ENCODE results near the gene FOXP4.
A peak's percentile ranks its signal among the peaks of the same experiment; 100 is the strongest.

FOXP4 gene

GRCh38 chr6:41547799-41548097 is 1.6 kb downstream of the FOXP4 start:
- no peak for DNase-seq

- no peak for DNase-seq
These were observed 2.1 kb downstream of the FOXP4 start for GRCh38 chr6:41548098-41548840.

GRCh38 chr6:41548841-41549642 is 2.9 kb downstream of the FOXP4 start:
- no peak for DNase-seq

GRCh38 chr6:41549673-41550072 is 3.5 kb downstream of the FOXP4 start:
- no peak for DNase-seq

GRCh38 chr6:41551086-41551700 is 5.0 kb downstream of the FOXP4 start:
- DNase-seq, result no peak

- no peak for DNase-seq
These were observed 5.7 kb downstream of the FOXP4 start for GRCh38 chr6:41551857-41552256.

- no peak for DNase-seq
These were observed 6.5 kb downstream of the FOXP4 start for GRCh38 chr6:41552723-41553122.

GRCh38 chr6:41553405-41553999 is 7.3 kb downstream of the FOXP4 start:
- DNase-seq, result no peak

- no peak for DNase-seq
These were observed 9.4 kb downstream of the FOXP4 start for GRCh38 chr6:41555326-41556300.

- no peak for DNase-seq
These were observed 11.2 kb downstream of the FOXP4 start for GRCh38 chr6:41557335-41557734.

GRCh38 chr6:41558033-41558807 is 12.0 kb downstream of the FOXP4 start:
- no peak for DNase-seq

- DNase-seq, result no peak
These were observed 13.7 kb downstream of the FOXP4 start for GRCh38 chr6:41559655-41560427.

GRCh38 chr6:41560431-41561192 is 14.4 kb downstream of the FOXP4 start:
- peak; percentile 76 for DNase-seq

GRCh38 chr6:41561416-41561815 is 15.2 kb downstream of the FOXP4 start:
- no peak for DNase-seq

- DNase-seq, result no peak
These were observed 16.0 kb downstream of the FOXP4 start for GRCh38 chr6:41561931-41562911.

GRCh38 chr6:41563060-41563776 is 17.0 kb downstream of the FOXP4 start:
- no peak for DNase-seq

- no peak for DNase-seq
These were observed 18.4 kb downstream of the FOXP4 start for GRCh38 chr6:41564448-41565142.

Measured in effector CD8-positive, alpha-beta T cell (primary cell).